ENCODE measurements around the gene DCAF15.

Gene DCAF15

GRCh38 chr19:13977803-13978202 lies 25.5 kb downstream of the DCAF15 start:
- no peak for DNase-seq (ENCODE audit: low read depth)

- no peak for DNase-seq (ENCODE audit: low read depth)
Measured at GRCh38 chr19:13978351-13979243, 26.3 kb downstream of the DCAF15 start.

GRCh38 chr19:13979244-13979615 lies 26.9 kb downstream of the DCAF15 start:
- DNase-seq (ENCODE audit: low read depth): no peak

GRCh38 chr19:13979686-13980085 lies 27.4 kb downstream of the DCAF15 start:
- no peak for DNase-seq (ENCODE audit: low read depth)

GRCh38 chr19:13980340-13980739 lies 28.0 kb downstream of the DCAF15 start:
- DNase-seq (ENCODE audit: low read depth): no peak

GRCh38 chr19:13981021-13981420 lies 28.7 kb downstream of the DCAF15 start:
- DNase-seq (ENCODE audit: low read depth): no peak

- DNase-seq (ENCODE audit: low read depth): no peak
Measured at GRCh38 chr19:13981467-13981866, 29.2 kb downstream of the DCAF15 start.

GRCh38 chr19:13981988-13982501 lies 29.7 kb downstream of the DCAF15 start:
- no peak for DNase-seq (ENCODE audit: low read depth)

GRCh38 chr19:13982773-13983172 lies 30.5 kb downstream of the DCAF15 start:
- DNase-seq (ENCODE audit: low read depth): no peak

- DNase-seq (ENCODE audit: low read depth): no peak
Measured at GRCh38 chr19:13983213-13983889, 31.0 kb downstream of the DCAF15 start.

GRCh38 chr19:13984186-13984585 lies 31.9 kb downstream of the DCAF15 start:
- DNase-seq (ENCODE audit: low read depth): no peak

GRCh38 chr19:13984875-13985741 lies 32.8 kb downstream of the DCAF15 start:
- no peak for DNase-seq (ENCODE audit: low read depth)

- no peak for DNase-seq (ENCODE audit: low read depth)
Measured at GRCh38 chr19:13985771-13986347, 33.5 kb downstream of the DCAF15 start.

- DNase-seq (ENCODE audit: low read depth): peak; percentile 28
Measured at GRCh38 chr19:13986348-13986904, 34.1 kb downstream of the DCAF15 start.

- no peak for DNase-seq (ENCODE audit: low read depth)
Measured at GRCh38 chr19:13987101-13987890, 35.0 kb downstream of the DCAF15 start.

GRCh38 chr19:13989487-13989886 lies 37.2 kb downstream of the DCAF15 start:
- DNase-seq (ENCODE audit: low read depth): no peak

GRCh38 chr19:13990085-13990484 lies 37.8 kb downstream of the DCAF15 start:
- no peak for DNase-seq (ENCODE audit: low read depth)

GRCh38 chr19:13992025-13992424 lies 39.7 kb downstream of the DCAF15 start:
- DNase-seq (ENCODE audit: low read depth): no peak

- no peak for DNase-seq (ENCODE audit: low read depth)
Measured at GRCh38 chr19:13993590-13994300, 41.4 kb downstream of the DCAF15 start.

Data from fibroblast of the conjunctiva (primary cell).